BE2C (cell line): ENCODE measurements around the gene NLRX1.
"Not testable (repeated sequence)": the region's sequence is repeated elsewhere in the genome, so short reads cannot be mapped to it uniquely, and the experiment has no call there.

Experiments
- DNase-seq: peaks from one replicate; pipeline ENCODE4 v3.0.0-alpha.2; 2020
- H3K27me3 ChIP-seq: fragments of 250-450 bp; sonication (Bioruptor Pico); 2 replicates; pipeline ENCODE4 v1.5.1; 2020; ENCODE audit warnings: mild to moderate bottlenecking
- H3K36me3 ChIP-seq: fragments of 250-450 bp; sonication (Bioruptor Pico); 2 replicates; pipeline ENCODE4 v1.5.1; 2020; ENCODE audit warnings: mild to moderate bottlenecking
- H3K4me1 ChIP-seq: fragments of 250-450 bp; sonication (Bioruptor Pico); 2 replicates; pipeline ENCODE4 v1.5.1; 2020
- H3K4me3 ChIP-seq: 2 replicates; pipeline ENCODE4 v1.5.1; 2011; ENCODE audit warnings: low read depth, low read length
- H3K9me3 ChIP-seq: fragments of 250-450 bp; sonication (Bioruptor Pico); 2 replicates; pipeline ENCODE4 v1.5.1; 2020
- CTCF ChIP-seq: IDR thresholded peaks from 2 replicates; pipeline ENCODE4 v1.5.1; 2012; ENCODE audit warnings: mild to moderate bottlenecking, low read depth, low read length

The NLRX1 gene

GRCh38 chr11:119198925-119199324 is 30.4 kb downstream of the NLRX1 start:
- Histone ChIP-seq H3K27me3 (no peaks in the 10 kb centered on the region), H3K36me3 (no peaks in the 10 kb centered on the region), H3K9me3 (no peaks in the 10 kb centered on the region), H3K4me3 (no peak overlapping the region), H3K4me1 (no peaks in the 10 kb centered on the region)
- TF ChIP-seq CTCF = no peak
- DNase-seq = no peak

DNA sequence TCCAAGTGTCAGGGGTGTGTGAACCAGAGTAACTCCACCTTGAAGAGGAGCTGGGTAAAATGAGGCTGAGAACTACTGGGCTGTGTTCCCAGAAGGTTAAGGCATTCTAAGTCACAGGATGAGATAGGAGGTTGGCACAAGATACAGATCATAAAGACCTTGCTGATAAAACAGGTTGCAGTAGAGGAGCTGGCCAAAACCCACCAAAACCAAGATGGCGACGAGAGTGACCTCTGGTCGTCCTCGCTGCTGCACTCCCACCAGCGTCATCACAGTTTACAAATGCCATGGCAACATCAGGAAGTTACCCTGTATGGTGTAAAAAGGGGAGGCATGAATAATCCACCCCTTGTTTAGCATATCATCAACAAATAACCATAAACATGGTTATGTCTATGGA is 32.7 kb downstream of the NLRX1 start:
- not testable (repeated sequence) for H3K27me3 ChIP-seq, H3K9me3 ChIP-seq, H3K36me3 ChIP-seq, DNase-seq, H3K4me3 ChIP-seq, H3K4me1 ChIP-seq

- no peak for TF ChIP-seq CTCF
- no peak for DNase-seq
Observed at GRCh38 chr11:119202554-119202953, 34.0 kb downstream of the NLRX1 start.

GRCh38 chr11:119204066-119204465 is 35.5 kb downstream of the NLRX1 start:
- no peak for DNase-seq
- Histone ChIP-seq H3K4me1 (peaks cover 7% of the 10 kb centered on the region), H3K36me3 (no peaks in the 10 kb centered on the region), H3K4me3 (no peak overlapping the region), H3K27me3 (no peaks in the 10 kb centered on the region), H3K9me3 (no peaks in the 10 kb centered on the region)
- no peak for TF ChIP-seq CTCF

More at GRCh38 chr11:119202554-119202953, 34.0 kb downstream of the NLRX1 start:
- no peaks in the 10 kb centered on the region for H3K27me3 ChIP-seq
- no peaks in the 10 kb centered on the region for H3K36me3 ChIP-seq
- H3K4me1 ChIP-seq = peaks cover 5% of the 10 kb centered on the region; the same call in 1 of the 2 replicates
- no peak overlapping the region for H3K4me3 ChIP-seq
- H3K9me3 ChIP-seq = no peaks in the 10 kb centered on the region

GRCh38 chr11:119205080-119205479 is 36.6 kb downstream of the NLRX1 start:
- Histone ChIP-seq H3K4me3 (peak overlapping the region; percentile 90; the same call in 1 of the 2 replicates), H3K27me3 (no peaks in the 10 kb centered on the region), H3K36me3 (no peaks in the 10 kb centered on the region), H3K4me1 (peaks cover 7% of the 10 kb centered on the region), H3K9me3 (no peaks in the 10 kb centered on the region)
- no peak for DNase-seq
- no peak for TF ChIP-seq CTCF

DNA sequence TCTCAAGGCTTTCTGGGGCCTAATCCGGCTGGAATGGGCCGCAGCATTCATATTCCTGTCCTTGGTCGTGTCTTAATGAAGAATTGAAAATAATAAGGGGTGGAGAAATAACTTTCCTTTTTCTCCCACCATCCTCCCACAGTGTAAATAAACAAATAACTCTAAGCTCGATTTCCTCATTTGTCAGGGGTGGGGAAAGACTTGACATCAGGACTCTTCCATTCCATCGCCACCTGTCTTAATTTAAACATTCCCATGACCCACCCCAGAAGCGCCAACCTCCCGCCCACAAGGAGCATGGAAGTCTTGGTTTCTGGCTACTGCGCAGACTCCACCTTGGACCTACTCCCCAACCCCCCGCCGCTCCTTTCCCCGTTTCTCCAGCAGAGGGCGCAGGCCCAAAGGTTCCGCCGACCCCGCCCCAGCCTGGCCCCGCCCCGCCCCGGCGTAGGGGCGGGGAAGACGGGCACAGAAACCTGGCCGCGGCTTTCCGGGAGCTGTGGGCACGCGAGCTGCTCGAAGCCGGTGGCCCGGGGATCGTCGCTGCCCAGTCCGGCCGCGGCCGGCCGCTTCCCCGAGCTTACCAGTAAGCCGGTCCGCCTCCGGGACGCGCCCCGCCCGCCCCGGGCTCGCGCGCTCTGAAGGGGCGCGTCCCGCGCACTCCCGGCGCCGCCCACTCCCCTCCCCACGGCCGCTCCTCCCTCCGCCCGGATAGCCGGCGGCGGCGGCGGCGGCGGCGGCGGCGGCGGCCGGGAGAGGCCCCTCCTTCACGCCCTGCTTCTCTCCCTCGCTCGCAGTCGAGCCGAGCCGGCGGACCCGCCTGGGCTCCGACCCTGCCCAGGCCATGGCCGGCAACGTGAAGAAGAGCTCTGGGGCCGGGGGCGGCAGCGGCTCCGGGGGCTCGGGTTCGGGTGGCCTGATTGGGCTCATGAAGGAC is 37.3 kb downstream of the NLRX1 start, which contains the start of gene CBL:
Gene CBL (plus strand): TSS at position 766 of the 937 bp plus-strand sequence. CDS start 79 bp downstream, at position 845.
- peak within 1 kb of the TSS; percentile 90 for H3K4me3 ChIP-seq
- peak; percentile 79 for TF ChIP-seq CTCF
- no peaks in the 10 kb centered on the region for H3K27me3 ChIP-seq
- DNase-seq = peak; percentile 95
- no peaks in the 10 kb centered on the region for H3K9me3 ChIP-seq
- H3K4me1 ChIP-seq = peaks cover 7% of the 10 kb centered on the region
- H3K36me3 ChIP-seq = no peaks in the 10 kb centered on the region
